ENCODE results near the gene MTURN. TPM values are rescaled to one million over a fixed set of nuclear protein-coding genes. Genes with fewer than 3 reads are reported as not detected.

MTURN gene
- total and polyA plus RNA-seq, 9 of the 15 experiments (the other 6 are each of a cell fraction or from before 2014, with no cell fraction given): 0.94 to 14.8 (median 6.4) TPM

DNA sequence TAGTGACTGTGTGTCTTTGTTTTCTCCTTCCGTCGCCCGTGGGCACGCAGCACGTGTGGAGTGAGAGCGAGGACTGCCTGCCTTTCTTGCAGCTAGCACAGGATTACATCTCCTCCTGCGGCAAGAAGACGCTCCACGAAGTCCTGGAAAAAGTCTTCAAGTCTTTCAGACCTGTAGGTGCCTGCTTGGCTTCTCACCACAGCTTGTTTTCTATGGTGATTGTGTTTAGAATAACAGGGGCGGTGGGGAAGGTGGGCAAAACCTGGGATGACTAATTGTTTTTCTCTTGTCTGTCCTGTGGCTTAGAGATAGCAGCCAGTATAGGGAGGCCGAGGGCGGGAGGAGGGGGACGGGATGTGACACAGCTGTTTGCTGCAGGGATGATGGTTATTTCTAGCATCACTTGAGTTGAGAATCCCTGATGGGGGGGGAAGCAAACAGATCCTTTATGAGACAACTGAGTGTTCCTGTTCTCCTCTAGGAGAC, 11.4 kb downstream of the MTURN start (continued):
- TF ChIP-seq, protein P1, sequence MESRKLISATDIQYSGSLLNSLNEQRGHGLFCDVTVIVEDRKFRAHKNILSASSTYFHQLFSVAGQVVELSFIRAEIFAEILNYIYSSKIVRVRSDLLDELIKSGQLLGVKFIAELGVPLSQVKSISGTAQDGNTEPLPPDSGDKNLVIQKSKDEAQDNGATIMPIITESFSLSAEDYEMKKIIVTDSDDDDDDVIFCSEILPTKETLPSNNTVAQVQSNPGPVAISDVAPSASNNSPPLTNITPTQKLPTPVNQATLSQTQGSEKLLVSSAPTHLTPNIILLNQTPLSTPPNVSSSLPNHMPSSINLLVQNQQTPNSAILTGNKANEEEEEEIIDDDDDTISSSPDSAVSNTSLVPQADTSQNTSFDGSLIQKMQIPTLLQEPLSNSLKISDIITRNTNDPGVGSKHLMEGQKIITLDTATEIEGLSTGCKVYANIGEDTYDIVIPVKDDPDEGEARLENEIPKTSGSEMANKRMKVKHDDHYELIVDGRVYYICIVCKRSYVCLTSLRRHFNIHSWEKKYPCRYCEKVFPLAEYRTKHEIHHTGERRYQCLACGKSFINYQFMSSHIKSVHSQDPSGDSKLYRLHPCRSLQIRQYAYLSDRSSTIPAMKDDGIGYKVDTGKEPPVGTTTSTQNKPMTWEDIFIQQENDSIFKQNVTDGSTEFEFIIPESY (CRISPR knock-in tag; IDR thresholded peaks at IDR 0.05): no peak
- TF ChIP-seq, protein P2, sequence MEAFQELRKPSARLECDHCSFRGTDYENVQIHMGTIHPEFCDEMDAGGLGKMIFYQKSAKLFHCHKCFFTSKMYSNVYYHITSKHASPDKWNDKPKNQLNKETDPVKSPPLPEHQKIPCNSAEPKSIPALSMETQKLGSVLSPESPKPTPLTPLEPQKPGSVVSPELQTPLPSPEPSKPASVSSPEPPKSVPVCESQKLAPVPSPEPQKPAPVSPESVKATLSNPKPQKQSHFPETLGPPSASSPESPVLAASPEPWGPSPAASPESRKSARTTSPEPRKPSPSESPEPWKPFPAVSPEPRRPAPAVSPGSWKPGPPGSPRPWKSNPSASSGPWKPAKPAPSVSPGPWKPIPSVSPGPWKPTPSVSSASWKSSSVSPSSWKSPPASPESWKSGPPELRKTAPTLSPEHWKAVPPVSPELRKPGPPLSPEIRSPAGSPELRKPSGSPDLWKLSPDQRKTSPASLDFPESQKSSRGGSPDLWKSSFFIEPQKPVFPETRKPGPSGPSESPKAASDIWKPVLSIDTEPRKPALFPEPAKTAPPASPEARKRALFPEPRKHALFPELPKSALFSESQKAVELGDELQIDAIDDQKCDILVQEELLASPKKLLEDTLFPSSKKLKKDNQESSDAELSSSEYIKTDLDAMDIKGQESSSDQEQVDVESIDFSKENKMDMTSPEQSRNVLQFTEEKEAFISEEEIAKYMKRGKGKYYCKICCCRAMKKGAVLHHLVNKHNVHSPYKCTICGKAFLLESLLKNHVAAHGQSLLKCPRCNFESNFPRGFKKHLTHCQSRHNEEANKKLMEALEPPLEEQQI (IDR thresholded peaks at IDR 0.05): no peak
- peak; percentile 72 for TF ChIP-seq CREM (IDR thresholded peaks at IDR 0.05; ENCODE audit: low read depth)
- no peak for TF ChIP-seq ARHGAP35 (IDR thresholded peaks at IDR 0.05; ENCODE audit: partially characterized antibody)
- no peak for TF ChIP-seq HOXB6 (CRISPR knock-in tag; IDR thresholded peaks at IDR 0.05; ENCODE audit: borderline replicate concordance)
- TF ChIP-seq, protein P3, sequence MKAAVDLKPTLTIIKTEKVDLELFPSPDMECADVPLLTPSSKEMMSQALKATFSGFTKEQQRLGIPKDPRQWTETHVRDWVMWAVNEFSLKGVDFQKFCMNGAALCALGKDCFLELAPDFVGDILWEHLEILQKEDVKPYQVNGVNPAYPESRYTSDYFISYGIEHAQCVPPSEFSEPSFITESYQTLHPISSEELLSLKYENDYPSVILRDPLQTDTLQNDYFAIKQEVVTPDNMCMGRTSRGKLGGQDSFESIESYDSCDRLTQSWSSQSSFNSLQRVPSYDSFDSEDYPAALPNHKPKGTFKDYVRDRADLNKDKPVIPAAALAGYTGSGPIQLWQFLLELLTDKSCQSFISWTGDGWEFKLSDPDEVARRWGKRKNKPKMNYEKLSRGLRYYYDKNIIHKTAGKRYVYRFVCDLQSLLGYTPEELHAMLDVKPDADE (conservative IDR thresholded peaks at IDR 0.05; ENCODE audit: control insufficient read depth, low read depth, low read length): peak; percentile 80; the same call in 1 of the 2 replicates
- TF ChIP-seq, protein P4, sequence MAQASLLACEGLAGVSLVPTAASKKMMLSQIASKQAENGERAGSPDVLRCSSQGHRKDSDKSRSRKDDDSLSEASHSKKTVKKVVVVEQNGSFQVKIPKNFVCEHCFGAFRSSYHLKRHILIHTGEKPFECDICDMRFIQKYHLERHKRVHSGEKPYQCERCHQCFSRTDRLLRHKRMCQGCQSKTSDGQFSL (CRISPR knock-in tag; IDR thresholded peaks at IDR 0.05): peak; percentile 84
- TF ChIP-seq, protein P4 (tag; IDR thresholded peaks at IDR 0.05): peak in 1 of 2 experiments; percentile 85; a peak in 2 of 4 replicates
- no peak for TF ChIP-seq TSC22D4 (tag; IDR thresholded peaks at IDR 0.05)
- TF ChIP-seq TEAD2 (tag; IDR thresholded peaks at IDR 0.05): no peak
- TF ChIP-seq NFE2 (IDR thresholded peaks at IDR 0.05; ENCODE audit: low read depth): peak; percentile 94
- TF ChIP-seq NELFE (IDR thresholded peaks at IDR 0.05; ENCODE audit: insufficient read depth, insufficient read length): no peak
- TF ChIP-seq, protein P5, sequence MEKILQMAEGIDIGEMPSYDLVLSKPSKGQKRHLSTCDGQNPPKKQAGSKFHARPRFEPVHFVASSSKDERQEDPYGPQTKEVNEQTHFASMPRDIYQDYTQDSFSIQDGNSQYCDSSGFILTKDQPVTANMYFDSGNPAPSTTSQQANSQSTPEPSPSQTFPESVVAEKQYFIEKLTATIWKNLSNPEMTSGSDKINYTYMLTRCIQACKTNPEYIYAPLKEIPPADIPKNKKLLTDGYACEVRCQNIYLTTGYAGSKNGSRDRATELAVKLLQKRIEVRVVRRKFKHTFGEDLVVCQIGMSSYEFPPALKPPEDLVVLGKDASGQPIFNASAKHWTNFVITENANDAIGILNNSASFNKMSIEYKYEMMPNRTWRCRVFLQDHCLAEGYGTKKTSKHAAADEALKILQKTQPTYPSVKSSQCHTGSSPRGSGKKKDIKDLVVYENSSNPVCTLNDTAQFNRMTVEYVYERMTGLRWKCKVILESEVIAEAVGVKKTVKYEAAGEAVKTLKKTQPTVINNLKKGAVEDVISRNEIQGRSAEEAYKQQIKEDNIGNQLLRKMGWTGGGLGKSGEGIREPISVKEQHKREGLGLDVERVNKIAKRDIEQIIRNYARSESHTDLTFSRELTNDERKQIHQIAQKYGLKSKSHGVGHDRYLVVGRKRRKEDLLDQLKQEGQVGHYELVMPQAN (IDR thresholded peaks at IDR 0.05; ENCODE audit: borderline replicate concordance): no peak
- TF ChIP-seq ZNF263 (CRISPR knock-in tag; IDR thresholded peaks at IDR 0.05; ENCODE audit: borderline replicate concordance): peak; percentile 98
- TF ChIP-seq ZNF174 (CRISPR knock-in tag; IDR thresholded peaks at IDR 0.05): no peak
- TF ChIP-seq SPI1 (IDR thresholded peaks at IDR 0.05; ENCODE audit: borderline replicate concordance, low read depth, low read length): no peak
- TF ChIP-seq, protein P6, sequence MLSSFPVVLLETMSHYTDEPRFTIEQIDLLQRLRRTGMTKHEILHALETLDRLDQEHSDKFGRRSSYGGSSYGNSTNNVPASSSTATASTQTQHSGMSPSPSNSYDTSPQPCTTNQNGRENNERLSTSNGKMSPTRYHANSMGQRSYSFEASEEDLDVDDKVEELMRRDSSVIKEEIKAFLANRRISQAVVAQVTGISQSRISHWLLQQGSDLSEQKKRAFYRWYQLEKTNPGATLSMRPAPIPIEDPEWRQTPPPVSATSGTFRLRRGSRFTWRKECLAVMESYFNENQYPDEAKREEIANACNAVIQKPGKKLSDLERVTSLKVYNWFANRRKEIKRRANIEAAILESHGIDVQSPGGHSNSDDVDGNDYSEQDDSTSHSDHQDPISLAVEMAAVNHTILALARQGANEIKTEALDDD (IDR thresholded peaks at IDR 0.05): peak; percentile 49; the same call in 1 of the 2 replicates
- no peak for TF ChIP-seq KAT7 (CRISPR knock-in tag; IDR thresholded peaks at IDR 0.05; ENCODE audit: borderline replicate concordance)
